GM12873 (cell line): ENCODE data around the gene UPF3B.

ENCODE experiments used
- CTCF ChIP-seq: IDR thresholded peaks from 2 replicates; pipeline ENCODE4 v1.5.1; 2012; ENCODE audit warnings: low read depth, mild to moderate bottlenecking, moderate library complexity, low read length, control low read depth; ENCODE audit not compliant: insufficient read depth; ENCODE audit errors: missing control alignments

Gene UPF3B

GRCh38 chrX:119880552-119881437 lies 28.0 kb upstream of the UPF3B start:
- peak; percentile 88 for TF ChIP-seq CTCF

- TF ChIP-seq CTCF, result no peak
These were observed 27.3 kb upstream of the UPF3B start for GRCh38 chrX:119880076-119880475.

GRCh38 chrX:119878740-119879139 lies 26.0 kb upstream of the UPF3B start:
- TF ChIP-seq CTCF, result no peak

GRCh38 chrX:119871599-119872395 lies 19.0 kb upstream of the UPF3B start, which contains the start of the genes NDUFA1 and RNF113A:
NDUFA1 (plus strand) TSS chrX:119871832; CDS start chrX:119871912, 80 bp downstream.
RNF113A (minus strand) TSS chrX:119871733; CDS start chrX:119871613, 120 bp downstream.
- TF ChIP-seq CTCF, result no peak

GRCh38 chrX:119871245-119871598 lies 18.5 kb upstream of the UPF3B start:
- TF ChIP-seq CTCF, result no peak

GRCh38 chrX:119870626-119871131 lies 17.9 kb upstream of the UPF3B start:
- TF ChIP-seq CTCF, result no peak

- no peak for TF ChIP-seq CTCF
These were observed 681 bp upstream of the UPF3B start for GRCh38 chrX:119853444-119853843.
